GM19324 (cell line): ENCODE data around the gene SIAH3.
A peak's percentile ranks its signal among the peaks of the same experiment; 100 is the strongest.

ENCODE experiments used
- ATAC-seq: cut with Tn5 transposase; IDR thresholded peaks from one replicate; pipeline ENCODE4 v1.9.1; 2021; ENCODE audit warnings: mild to moderate bottlenecking, moderate library complexity; ENCODE audit not compliant: unreplicated experiment, low FRiP score

SIAH3 gene

DNA sequence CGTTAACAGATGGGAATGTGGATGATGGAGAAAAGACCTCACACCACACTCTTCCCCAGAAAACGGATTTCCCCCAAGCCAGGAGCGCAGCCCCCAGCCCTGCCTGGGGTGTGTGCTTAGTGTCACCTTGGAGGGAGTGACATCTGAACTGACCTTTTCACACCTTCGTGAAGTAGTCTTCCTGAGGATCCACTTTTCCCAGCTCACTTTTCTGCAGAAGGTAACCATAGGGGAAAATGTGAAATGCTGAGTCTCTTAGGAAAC is 26.2 kb downstream of the SIAH3 start:
- no peak for ATAC-seq

DNA sequence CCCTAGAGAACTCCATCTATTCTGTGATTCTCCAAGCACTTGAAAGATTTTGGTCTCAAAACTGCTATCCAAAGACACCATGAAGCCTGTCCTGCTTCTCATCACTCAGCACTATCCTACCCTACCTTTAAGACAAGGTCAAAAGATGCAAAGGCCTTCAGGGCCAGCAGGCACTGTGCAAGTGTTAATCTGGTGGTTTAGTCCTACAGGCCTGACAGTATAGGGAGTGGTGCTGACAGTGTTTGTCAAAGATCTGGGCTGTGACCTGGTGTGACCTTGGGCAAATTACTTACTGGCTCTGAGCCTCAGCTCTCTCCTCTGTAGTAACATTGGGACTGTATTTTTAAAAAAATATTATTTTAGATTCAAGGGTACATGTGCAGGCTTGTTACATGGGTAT is 28.0 kb downstream of the SIAH3 start:
- no peak for ATAC-seq

DNA sequence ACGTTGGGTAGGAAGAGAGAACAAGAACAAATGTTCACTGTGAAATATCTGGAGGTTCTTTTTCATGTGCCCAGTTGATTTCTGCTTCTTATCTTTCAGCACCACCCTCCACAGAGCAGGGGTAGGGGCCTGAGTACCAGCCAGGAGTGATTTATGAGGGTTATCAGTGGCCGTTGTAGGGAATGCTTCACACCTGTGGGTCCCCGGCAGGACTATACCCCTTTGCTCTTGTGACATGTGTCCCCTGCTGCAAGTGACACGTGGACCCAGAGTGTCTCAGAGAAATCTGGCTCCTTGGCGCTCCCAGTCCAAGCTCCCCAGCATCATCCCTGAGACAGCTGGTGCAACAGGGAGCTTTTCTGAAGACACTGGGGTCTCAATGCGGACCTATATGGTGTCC is 29.7 kb downstream of the SIAH3 start:
- no peak for ATAC-seq

DNA sequence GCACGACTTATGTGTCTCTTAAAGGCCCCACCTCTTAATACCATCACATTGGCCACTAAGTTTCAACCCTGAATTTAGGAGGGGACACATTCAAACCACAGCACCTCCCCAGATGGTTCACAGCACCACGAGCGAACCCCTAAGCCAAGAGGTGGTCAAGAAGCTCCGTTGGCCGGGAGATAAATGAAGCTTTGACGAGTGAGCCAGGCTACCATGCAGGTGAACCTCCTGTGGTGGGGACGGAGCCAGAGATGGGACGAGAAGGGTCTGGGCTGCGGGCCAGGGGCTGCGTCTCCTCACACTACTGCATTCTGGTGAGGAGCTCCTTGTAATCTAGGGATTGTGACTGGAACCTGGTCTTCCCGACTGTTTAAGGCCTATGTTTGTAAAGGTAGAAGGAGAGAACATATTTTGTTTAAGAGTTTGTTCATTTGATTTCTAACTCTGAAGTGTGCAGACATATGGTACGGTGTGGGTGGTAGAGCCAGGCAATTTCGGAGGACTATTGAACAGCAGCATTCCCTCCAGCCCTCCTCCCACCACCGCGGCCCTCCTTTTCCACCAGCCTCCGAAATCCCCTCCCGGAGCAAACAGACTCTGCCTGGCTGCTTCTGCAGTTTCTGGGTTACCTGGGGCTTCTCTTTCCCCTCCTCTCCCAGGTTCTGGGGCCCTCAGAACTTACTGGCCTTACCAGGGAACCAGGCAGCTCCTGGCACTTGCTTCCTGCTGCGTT is 31.3 kb downstream of the SIAH3 start:
- ATAC-seq, result no peak

DNA sequence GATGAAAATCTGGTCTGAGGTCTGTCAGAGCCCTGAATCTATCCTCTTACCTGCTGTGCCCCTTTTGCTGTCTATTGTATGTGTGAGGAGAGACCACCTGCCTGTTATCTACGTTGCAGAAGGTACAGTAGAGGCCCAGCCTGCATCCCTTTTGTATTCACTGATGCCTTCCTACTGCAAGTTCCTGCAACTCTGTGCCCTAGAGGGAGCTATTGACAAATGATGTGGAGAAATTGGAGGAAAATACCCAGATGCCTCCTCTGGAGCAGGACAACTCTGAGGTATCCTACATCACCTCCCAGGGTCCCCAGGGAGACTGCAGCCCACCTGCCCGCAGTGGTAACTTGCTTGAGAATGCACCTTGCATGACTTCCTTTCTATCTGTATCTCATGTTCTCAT is 33.7 kb downstream of the SIAH3 start:
- no peak for ATAC-seq

DNA sequence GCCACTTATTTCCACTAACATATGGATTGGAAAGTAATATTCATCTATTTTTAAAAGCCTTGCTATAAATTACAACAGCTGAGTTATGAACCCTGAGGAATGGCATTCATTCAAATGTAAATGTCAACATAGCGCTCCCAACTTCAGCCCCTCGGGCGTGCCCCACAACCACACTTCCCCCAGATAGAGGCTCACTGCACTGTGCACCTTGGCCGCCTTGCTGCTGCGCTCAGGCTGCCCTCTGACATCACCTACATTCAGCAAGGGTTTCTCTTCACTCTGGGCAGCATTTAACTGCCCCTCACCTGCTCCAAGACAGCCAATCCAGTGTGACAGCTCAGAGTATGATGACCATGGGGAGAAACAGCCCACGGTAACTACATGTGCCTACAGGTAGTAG is 35.1 kb downstream of the SIAH3 start:
- ATAC-seq, result no peak

DNA sequence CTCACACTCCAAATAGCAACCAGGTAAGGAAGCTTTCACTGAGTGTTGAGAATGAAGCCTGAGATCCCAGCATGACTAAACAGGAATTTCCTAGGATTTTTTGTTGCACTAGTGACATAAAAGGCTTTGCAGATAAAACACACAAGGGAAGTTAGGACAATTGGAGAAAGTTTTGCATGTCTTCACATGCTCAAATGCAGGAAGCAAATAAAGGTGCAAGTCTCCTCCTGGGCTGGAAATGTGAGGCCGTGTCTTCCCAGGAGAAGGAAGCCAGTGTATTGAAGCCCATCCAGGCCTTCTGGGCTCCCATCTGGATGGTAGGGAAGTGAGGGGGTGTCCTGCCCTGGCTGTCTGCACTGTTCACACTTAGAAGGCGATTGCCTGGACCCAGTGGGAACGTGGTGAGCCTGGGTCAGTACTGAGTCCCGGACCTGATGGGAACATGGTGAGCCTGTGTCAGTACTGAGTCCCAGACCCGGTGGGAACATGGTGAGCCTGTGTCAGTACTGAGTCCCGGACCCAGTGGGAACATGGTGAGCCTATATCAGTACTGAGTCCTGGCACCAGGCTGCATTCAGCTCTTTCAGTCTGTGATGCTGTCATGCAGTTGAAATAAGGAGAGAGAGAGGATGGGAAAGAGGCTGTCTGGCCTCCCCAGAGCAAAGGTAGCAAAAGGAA is 38.7 kb downstream of the SIAH3 start:
- ATAC-seq, result no peak

DNA sequence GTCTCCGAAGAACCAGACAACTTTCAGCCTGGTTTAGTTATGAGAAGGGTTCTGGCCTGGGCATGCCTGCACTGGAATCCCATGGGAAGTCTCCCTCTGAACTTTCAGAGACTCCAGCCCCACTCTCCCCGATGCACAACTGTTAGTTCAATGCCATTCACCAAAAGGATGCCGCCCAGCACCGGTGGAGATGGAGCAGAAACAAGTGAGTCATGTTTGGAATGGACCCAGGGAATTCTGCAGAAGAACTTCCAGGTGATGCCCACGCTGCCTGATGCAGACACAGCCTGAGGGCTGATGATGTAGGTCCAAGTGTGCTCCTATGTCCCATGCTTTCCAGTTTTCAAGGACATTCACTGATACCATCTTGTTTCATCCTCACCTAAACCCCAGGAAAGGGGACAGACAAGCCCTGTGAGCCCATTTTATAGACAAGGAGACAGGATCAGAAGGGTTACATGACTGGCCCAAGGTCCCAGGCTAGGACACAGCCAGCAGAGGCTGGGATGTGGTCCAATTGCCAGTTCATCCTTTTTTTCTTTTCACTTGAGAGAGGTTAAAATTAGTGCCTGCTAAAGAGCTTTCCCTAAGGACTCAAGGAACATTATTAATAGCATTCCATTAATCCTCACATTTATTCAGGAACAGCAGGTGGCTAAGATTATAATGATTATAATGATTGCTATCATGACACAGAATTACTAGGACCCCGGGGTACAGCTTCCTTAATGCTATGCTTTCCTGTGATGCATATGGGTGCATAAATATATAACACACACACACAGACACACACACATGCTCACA is 39.5 kb downstream of the SIAH3 start:
- ATAC-seq, result no peak

DNA sequence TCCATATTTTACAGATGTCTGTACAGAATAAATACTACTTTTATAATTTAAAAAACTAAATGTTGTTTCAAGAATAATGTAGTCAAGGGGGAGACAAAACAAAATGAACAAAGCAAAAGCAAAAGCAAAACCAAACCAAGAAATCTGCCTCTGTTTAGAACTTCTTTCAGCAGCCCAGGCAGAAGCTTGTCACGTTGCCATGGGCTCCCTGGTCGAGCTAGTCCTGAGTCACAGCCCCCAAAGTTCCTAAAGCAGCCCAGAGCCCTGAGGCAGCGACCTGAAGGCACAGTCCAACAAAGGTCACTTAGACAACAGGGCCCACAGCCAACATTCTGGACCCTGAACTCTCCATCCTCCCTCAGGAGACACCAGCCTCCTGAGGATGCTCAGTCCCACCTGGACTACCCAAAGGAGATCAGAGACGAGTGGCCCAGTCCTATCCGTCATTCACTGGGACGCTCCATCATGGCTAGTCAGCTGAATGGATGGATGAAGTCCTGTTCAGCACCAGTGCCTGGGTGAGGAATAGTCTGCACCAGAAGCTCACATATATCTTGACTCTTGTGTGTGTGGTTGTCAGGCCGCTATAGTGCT is 41.7 kb downstream of the SIAH3 start:
- no peak for ATAC-seq

DNA sequence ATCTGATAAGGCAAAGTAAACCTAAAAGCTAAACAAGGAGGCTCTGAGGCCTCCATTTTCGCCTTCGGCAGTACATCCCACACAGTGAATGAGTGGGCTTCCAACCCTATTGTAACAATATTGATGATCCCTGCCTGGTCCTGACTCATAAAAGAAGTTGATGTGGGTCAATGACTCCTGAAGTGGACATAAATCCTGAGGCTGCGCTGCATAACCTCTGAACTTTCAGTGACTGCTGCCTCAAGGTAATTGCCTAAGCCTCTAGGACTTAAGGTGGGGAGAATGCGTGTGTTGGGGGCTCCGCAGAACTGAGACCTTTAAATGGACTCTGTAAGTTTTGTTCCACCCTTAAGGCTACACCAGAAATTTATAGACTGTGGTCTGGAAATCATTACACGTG is 42.6 kb downstream of the SIAH3 start:
- no peak for ATAC-seq

DNA sequence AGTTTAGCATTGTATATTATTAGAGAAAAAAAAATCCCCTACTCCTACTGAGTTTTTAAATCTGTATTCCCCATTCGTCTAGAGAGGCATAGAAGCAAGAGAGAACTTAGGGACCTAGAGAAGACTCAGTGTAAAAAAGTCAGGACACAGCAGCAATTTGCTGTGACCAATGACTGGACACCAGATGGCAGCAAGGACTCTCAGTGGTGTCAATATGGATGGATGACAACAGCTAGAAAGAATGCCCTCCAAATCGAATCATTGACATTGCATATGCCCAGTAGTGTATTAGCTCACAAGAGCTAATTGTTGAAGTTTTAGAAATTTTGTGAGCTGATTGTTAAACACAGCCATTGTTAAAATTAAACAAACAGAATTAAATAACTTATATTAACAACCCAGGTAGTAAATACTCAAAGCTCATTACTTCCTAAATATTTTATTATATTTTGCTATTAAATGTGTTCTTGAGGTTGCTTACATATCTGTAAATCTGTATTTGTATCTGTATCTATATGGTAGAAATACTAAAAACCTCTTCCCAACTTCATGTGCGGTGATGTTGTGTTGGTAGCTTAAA is 43.9 kb downstream of the SIAH3 start:
- ATAC-seq, result no peak

DNA sequence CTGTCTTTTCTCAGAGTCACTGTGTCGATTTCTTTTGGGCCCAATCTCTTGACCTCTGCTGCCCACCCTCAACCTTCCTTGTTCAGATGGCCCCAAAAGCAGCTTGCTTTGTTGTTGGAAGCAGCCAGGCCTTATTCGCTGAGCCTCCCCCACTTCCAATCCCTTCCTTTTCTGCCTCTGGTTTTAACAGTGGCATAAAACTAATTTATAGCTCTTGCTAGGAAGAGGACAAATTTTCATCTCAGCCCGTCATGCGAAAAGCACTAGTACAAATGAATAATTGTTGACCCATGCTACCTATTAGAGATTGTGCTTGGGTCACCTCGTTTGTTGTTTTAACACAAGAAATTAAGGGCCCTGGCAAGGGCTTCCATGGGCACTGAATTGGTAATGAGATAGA is 51.1 kb downstream of the SIAH3 start:
- ATAC-seq, result no peak

DNA sequence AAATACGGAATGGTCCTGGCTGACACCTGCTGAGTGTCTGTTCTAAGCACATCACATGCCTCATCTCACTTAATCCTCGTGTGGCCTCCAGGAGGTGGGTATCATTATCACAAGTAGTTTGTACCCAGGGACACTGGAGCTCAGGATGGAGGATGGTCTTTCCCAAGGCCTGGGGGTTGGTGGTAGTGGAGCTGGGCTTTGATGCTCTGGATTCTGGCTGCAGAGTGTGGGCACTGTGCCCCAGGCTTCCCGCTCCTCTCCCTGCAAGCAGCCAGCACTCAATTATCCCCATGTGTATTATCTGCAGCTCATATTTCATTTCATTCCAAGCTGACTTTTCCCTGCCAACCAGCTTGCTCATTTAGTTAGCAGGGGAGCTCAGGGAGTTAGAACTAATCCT is 52.1 kb downstream of the SIAH3 start:
- no peak for ATAC-seq

DNA sequence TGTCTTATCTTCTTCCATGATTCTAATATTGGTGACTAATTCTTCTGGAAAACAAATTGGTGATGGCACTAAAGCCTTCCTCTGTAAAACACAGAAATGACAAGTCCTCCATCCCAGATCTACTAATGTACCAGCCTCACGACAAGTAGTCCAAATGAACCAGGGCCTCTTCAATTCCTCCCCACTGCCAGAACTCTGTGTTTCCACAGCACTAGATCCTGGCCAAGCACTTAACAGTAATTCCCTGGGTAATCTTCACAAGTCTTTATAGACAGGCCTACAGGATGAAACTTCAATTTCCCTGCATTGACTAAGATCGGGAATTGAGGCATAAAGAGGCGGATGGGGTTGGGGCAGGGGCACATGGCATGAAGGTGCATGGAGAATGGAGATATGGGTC is 52.7 kb downstream of the SIAH3 start:
- no peak for ATAC-seq

DNA sequence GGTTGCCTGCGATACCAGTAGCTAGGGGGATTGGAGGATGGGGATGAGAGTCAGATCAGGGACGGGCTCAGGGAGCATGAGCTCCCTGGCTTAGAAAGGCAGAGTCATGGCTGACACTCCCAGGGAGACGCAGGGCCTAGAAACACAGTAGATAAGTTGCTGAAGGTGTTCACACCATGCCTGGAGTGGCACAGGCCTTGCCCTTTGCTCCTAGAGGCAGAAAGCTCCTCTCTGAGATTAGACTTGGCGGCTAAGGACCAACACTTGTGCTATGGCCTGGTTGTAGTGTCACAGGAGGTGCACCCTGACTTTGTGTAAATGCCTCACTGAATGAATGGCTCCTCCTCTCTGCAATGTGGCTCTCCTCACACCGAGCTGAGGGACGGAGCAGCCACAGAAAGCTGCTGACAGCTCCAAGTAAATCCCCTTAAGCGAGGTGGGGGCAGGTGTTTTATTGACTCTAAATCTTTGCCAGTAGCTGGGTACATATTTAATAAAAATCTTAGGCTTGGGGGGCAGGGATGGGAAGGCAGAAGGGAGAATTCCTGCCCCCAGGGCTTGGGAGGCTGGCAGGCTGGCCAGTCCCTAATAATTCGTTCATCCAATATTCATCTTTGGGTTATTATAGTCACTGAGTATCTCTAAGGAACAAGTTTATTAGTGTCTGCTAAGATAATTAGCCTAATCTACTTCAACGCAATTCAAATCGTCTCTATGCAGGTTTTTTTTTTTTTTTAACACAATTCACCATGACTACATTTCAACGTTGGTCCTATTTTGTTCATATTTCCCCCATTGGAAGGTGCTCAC is 54.9 kb downstream of the SIAH3 start:
- no peak for ATAC-seq

DNA sequence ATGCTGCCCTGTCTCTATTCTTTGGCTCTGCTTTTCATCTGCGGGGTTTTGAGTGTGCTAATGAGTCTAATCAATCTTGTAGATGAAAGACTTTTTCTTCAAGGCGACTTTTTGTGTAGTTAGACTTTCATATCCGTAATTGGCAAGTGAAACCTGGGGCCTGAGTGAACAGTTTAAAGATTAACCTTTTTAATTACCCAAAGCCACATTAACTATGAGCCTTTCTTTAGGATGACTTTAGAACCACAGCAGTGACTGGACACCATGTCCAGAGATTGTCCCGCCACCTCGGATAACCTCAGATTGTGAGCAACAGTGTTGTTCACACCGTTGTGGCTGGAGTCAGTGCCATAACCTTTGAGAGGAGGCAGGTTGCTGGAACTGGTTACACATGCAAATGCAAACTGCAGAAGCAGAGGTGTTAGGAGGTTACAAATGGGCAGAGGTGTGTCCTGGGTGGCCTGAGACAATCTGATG is 58.7 kb downstream of the SIAH3 start:
- peak; percentile 67 for ATAC-seq

DNA sequence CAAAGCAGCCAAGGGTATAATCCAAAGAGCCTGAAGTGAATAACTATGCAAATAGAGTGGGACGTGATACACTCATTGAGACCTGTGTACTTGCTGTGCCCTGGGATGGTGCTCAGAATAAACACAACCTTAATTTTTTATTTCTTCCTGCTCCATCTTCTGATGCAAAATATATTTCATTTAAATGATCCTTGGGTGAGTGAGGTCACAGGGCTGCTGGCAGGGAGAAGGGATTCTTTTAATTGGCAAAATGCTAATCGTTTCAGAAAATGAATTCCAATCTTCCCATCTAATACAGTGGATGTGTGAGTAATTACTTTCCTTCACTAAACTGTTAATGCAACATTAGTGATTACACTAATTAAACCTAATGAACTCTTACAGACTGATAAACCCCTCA is 63.5 kb downstream of the SIAH3 start:
- ATAC-seq, result no peak

DNA sequence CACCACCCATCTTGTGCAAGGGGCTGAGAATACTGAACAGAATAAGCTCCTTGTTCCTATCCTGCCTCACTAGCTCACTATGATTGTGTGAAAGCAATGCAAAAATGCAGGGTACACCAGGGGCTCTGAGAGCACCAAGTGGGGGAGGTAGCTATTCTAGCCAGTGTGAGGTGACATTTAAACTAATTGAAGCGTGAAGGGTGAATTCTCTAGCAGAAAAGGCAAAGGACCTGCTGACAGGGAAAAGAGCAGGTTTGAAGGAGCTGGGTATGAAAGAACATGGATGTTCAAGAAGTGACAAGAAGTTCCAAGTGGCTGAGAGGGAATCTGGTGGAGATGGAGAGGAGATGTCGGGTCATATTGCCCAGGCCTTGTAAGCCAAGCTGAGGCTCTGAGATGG is 64.2 kb downstream of the SIAH3 start:
- ATAC-seq, result no peak

DNA sequence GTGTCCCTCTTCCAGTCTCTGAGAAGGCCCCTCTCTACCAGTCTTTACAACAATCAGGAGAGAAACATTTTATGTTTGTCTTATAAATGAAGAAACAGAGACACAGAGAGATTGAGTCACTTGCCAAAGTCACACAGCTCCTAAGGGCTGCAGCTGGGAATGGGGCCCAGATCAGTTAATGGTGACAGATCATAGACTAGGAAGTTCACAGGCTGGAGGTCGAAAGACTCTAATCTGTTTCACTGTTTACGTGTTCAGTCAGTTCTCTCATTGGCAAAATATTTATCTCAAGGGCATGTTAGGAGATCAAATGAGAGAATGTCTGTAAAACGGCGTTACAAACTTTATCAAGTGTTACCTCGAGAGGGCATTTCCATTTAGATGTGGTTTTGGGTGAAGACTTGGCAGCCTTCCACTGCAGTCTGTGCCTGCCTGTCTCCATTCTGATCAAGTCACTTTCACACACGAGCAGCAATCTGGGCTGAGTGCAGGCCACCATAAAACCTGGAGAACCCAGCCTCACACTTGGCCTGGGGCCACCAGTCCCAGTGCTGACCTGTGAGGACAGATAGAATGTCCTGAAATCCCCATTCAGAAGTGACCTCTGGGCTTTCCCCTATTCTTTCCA is 65.1 kb downstream of the SIAH3 start:
- no peak for ATAC-seq
